Gastrocnemius medialis (tissue), 4 donors: ENCODE data around the gene ENDOV. TPM values are rescaled to one million over a fixed set of nuclear protein-coding genes. Genes with fewer than 3 reads are reported as not detected.

Source experiments
- ATAC-seq, 2 donors: fragments of 150-250 bp; one replicate each; pipeline ENCODE4 v1.9.1; 2016
- DNase-seq, 2 donors: peaks; one replicate each; pipeline ENCODE4 v3.0.0-alpha.2; 2019
- H3K27ac ChIP-seq, 4 donors: fragments of 200-600 bp; sonication (generic); 1 replicate in 1 of 4; 2 replicates in 3 of 4; pipeline ENCODE4 v1.5.1; 2016 to 2018; ENCODE audit warnings: mild to moderate bottlenecking in 2 of 4, moderate library complexity in 1 of 4
- H3K27me3 ChIP-seq, 3 donors: fragments of 200-600 bp; sonication (generic) in 2 of 3; 1 replicate in 1 of 3; 2 replicates in 2 of 3; pipeline versions ENCODE4 v1.5.1 to v1.6.0; 2016 to 2019; ENCODE audit warnings: mild to moderate bottlenecking in 1 of 3, moderate library complexity in 1 of 3
- H3K36me3 ChIP-seq, 2 donors: fragments of 200-600 bp; sonication (generic) in 1 of 2; one replicate each; pipeline ENCODE4 v1.5.1; 2017 to 2018
- H3K4me1 ChIP-seq, 2 donors: fragments of 200-600 bp; sonication (generic) in 1 of 2; one replicate each; pipeline ENCODE4 v1.5.1; 2016 to 2017; ENCODE audit warnings: mild to moderate bottlenecking in 2 of 2
- H3K4me3 ChIP-seq, 4 donors: fragments of 200-600 bp; sonication (generic) in 3 of 4; 1 replicate in 1 of 4; 2 replicates in 3 of 4; pipeline ENCODE4 v1.5.1; 2016 to 2019; ENCODE audit warnings: mild to moderate bottlenecking in 2 of 4
- H3K9me3 ChIP-seq, 3 donors: fragments of 200-600 bp; sonication (generic) in 2 of 3; 1 replicate in 1 of 3; 2 replicates in 2 of 3; pipeline ENCODE4 v1.5.1; 2016 to 2019
- POLR2A ChIP-seq, 2 donors: fragments of 450-650 bp; IDR thresholded peaks; one replicate each; pipeline ENCODE4 v1.6.1; 2017; ENCODE audit warnings: antibody characterized with exemption in 2 of 2, mild to moderate bottlenecking in 2 of 2, moderate library complexity in 2 of 2
- in situ Hi-C, 4 donors: fragments of 200-750 bp; cut with MboI; loops; one replicate each; pipeline versions ENCODE4 v1.15.0 to v1.8.0; 2017; ENCODE audit warnings: low sequenced_read_pairs in 4 of 4
- intact Hi-C: fragments of 100-400 bp; cut with DNase I; formaldehyde crosslinking; loops from one replicate; pipeline ENCODE4 v1.15.1; 2023; ENCODE audit warnings: low total_unique reads
- total RNA-seq, 4 donors: library from RNA; depleted of rRNA; stranded (reverse); fragments of >200 nt; gene quantifications; one replicate each; pipeline versions ENCODE4 v1.1.0 to v1.2.3, GENCODE V29; 2016
- TF ChIP-seq, protein P1 (sequence below), 5 experiments: fragments of 450-650 bp in 3 of 5; fragments of 200-600 bp in 2 of 5; sonication (generic) in 2 of 5; IDR thresholded peaks in 4 of 5; conservative IDR thresholded peaks in 1 of 5; 1 replicate in 4 of 5; 2 replicates in 1 of 5; pipeline ENCODE4 v1.5.1; 2016 to 2019; ENCODE audit warnings: antibody characterized with exemption in 5 of 5, mild to moderate bottlenecking in 3 of 5, moderate library complexity in 3 of 5

Gene ENDOV
- total RNA-seq, 4 donors from 2014 or later = 9.1 to 24.1 (median 18.0) TPM

DNA sequence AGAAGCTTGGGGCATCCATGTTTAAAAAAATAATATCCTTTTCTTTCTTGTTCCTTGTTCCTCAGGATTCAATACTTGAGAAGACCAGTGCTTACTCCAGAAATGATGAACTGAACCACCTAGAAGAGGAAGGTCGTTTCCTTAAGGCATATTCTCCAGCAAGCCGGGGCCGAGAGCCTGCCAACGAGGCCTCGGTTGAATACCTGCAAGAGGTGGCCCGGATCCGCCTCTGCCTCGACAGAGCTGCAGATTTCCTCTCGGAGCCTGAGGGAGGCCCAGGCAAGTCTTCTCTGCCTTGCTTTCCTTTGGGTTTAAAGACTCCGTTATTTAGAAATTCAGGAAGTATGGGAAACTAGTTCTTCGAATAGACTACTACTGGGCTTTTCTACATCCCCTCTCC, 42.5 kb upstream of the ENDOV start:
- Histone ChIP-seq H3K9me3 (no peaks in the 10 kb centered on the region), H3K4me1 (no peaks in the 10 kb centered on the region), H3K4me3 (no peak overlapping the region), H3K27ac (no peak overlapping the region), H3K36me3 (peaks cover 5 to 98% of the 10 kb centered on the region in 2 donors), H3K27me3 (no peaks in the 10 kb centered on the region)
- TF ChIP-seq POLR2A (IDR thresholded peaks at IDR 0.05) = no peak
- TF ChIP-seq, protein P1, sequence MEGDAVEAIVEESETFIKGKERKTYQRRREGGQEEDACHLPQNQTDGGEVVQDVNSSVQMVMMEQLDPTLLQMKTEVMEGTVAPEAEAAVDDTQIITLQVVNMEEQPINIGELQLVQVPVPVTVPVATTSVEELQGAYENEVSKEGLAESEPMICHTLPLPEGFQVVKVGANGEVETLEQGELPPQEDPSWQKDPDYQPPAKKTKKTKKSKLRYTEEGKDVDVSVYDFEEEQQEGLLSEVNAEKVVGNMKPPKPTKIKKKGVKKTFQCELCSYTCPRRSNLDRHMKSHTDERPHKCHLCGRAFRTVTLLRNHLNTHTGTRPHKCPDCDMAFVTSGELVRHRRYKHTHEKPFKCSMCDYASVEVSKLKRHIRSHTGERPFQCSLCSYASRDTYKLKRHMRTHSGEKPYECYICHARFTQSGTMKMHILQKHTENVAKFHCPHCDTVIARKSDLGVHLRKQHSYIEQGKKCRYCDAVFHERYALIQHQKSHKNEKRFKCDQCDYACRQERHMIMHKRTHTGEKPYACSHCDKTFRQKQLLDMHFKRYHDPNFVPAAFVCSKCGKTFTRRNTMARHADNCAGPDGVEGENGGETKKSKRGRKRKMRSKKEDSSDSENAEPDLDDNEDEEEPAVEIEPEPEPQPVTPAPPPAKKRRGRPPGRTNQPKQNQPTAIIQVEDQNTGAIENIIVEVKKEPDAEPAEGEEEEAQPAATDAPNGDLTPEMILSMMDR (IDR thresholded peaks at IDR 0.05 in 4 of 5, conservative IDR thresholded peaks at IDR 0.05 in 1 of 5) = no peak
- ATAC-seq (no peak), DNase-seq (no peak)
- in situ Hi-C loops = no loop called here
- intact Hi-C loops = no loop called here

DNA sequence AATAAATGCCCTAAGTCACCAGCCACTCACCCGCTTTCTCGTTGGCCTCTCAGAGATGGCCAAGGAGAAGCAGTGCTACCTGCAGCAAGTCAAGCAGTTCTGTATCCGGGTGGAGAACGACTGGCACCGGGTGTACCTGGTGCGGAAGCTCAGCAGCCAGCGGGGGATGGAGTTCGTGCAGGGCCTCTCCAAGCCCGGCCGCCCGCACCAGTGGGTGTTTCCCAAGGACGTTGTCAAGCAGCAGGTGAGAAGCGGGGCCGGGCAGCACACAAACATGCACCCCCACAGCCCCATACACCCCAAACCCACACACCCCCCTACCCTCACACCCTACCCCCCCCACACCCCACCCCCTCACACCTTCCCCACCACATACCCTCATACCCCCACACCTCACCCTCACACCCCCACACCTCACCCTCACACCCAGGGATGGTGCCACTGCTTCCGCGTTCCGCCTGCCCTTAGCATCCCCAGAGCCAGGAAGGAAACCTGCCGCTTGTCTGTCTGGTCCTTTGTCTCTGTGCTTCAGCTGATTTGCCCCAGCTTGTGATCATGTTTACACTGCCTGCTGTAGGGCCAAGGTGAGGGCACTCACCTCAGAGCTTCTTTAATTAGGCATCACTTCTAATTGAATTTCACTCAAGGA, 41.9 kb upstream of the ENDOV start:
- TF ChIP-seq, protein P1 (IDR thresholded peaks at IDR 0.05 in 4 of 5, conservative IDR thresholded peaks at IDR 0.05 in 1 of 5) = no peak
- TF ChIP-seq POLR2A (IDR thresholded peaks at IDR 0.05) = no peak
- Histone ChIP-seq H3K27ac (no peak overlapping the region), H3K27me3 (no peaks in the 10 kb centered on the region), H3K4me3 (no peak overlapping the region), H3K4me1 (no peaks in the 10 kb centered on the region), H3K9me3 (no peaks in the 10 kb centered on the region), H3K36me3 (peaks cover 5 to 98% of the 10 kb centered on the region in 2 donors)
- ATAC-seq (no peak), DNase-seq (no peak)
- intact Hi-C loops (no loop called here), in situ Hi-C loops (no loop called here)

DNA sequence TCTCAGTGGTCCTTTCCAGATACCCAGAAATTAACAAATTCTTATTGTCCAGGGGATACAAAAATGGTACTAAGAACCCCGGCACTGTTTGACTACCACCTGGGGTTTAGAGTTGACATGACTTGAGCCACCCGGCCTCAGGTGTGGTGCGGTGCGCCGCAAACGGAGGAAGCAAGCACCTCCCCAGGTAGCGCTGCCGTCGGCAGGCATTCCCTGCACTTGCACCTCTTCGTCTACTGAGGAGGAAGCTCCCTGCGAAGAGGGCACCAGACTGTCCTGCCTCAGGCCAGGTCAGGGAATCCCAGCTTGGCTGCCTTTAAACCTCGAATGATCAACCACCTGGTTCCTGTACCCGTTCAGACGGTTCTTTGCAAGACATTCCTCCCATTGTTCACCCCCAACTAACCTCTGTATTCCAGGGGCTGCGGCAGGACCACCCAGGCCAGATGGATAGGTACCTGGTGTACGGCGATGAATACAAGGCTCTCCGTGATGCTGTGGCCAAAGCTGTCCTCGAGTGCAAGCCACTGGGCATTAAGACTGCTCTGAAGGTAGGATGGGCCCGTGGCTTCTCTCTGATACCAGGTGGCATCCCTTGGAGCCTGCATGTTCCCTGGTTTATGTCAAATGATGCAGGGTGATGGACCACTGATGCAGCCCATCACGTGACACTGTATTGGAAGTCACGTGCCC, 40.8 kb upstream of the ENDOV start:
- intact Hi-C loops = no loop called here
- H3K4me1 ChIP-seq = no peaks in the 10 kb centered on the region
- H3K27me3 ChIP-seq = no peaks in the 10 kb centered on the region
- H3K4me3 ChIP-seq = no peak overlapping the region
- peaks cover 5 to 93% of the 10 kb centered on the region in 2 donors for H3K36me3 ChIP-seq
- H3K27ac ChIP-seq = no peak overlapping the region
- ATAC-seq (no peak), DNase-seq (no peak)
- in situ Hi-C loops = no loop called here
- no peak for TF ChIP-seq POLR2A (IDR thresholded peaks at IDR 0.05)
- TF ChIP-seq, protein P1 (IDR thresholded peaks at IDR 0.05 in 4 of 5, conservative IDR thresholded peaks at IDR 0.05 in 1 of 5) = no peak
- H3K9me3 ChIP-seq = no peaks in the 10 kb centered on the region

DNA sequence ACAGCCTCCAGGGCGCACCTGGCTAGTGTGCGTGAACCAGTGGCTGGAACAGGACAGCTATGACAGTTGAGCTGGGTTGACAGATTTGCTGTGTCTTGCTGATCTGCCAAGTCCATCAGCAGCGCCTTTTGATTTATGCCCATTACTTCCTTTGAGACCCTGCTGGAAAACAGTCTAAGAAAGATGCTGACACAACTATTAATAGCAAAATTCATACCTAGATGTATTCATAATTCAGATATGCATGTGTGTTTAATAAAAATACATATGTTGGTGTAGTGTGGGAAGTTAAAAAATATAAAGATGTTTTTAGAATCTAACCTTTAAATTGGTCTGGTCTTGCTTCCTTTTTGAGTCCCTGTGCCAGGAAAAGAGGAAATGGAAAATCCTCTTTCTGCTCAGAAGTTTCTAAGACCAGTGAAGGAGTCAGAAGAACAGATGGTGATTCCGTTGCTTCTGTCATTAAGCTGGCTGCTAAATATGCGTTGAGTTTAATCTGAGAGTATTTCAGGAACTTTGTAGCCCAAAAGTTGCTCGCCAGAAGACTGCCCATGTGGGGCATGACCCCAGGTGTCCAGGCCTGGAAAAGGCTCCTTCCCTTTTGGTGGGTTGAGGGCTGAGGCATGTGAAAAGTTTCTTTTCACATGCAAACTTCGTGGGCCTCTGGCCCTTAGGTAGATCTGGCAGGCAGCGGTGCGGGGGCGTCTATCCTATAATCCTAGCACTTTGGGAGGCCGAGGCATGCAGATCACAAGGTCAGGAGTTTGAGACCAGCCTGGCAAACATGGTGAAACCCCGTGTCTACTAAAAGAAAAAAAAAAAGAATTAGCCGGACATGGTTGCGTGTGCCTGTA, 40.0 kb upstream of the ENDOV start:
- H3K4me1 ChIP-seq = no peaks in the 10 kb centered on the region
- in situ Hi-C loops = no loop called here
- no peak for ATAC-seq
- H3K4me3 ChIP-seq = no peak overlapping the region
- intact Hi-C loops = no loop called here
- H3K9me3 ChIP-seq = no peaks in the 10 kb centered on the region
- peaks cover 5 to 93% of the 10 kb centered on the region in 2 donors for H3K36me3 ChIP-seq
- no peak for TF ChIP-seq POLR2A (IDR thresholded peaks at IDR 0.05)
- TF ChIP-seq, protein P1 (IDR thresholded peaks at IDR 0.05 in 4 of 5, conservative IDR thresholded peaks at IDR 0.05 in 1 of 5) = no peak
- H3K27ac ChIP-seq = no peak overlapping the region
- DNase-seq = no peak
- H3K27me3 ChIP-seq = no peaks in the 10 kb centered on the region
